Measurements from ENCODE around the gene KDM4C.

KDM4C gene

DNA sequence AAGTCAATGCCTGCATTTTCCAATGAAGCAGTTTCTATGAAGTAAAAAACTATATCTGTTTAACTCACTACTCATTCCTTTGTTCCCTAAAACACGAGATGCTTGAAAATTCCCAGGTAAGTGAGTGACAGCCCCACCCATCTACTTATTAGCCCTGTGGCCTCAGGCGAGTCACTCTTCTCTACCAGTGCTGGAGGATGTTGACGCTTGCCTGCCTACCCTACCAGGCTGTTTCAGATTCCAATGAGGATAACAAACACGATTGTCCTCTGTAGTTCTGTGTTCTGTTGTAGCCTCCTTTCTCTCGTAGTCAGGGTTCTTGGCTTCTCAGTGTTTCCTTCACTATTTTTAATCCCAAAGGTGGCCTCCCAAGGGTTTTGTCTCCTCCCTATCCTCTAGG is 388.8 kb downstream of the KDM4C start:
- Histone ChIP-seq H2AFZ (ENCODE audit: low read depth, low read length) (no peak overlapping the region), H3K27me3 (ENCODE audit: insufficient read depth, low read length, poor library complexity) (no peaks in the 10 kb centered on the region), H3K4me3 (ENCODE audit: low read depth in 1 of 2, low read length in 2 of 2) (no peak overlapping the region), H3K79me2 (ENCODE audit: insufficient read depth, low read length) (no peaks in the 10 kb centered on the region), H3K9ac (ENCODE audit: low read depth, low read length) (no peak overlapping the region), H3K4me2 (ENCODE audit: insufficient read depth, low read length) (no peak overlapping the region), H3K9me3 (ENCODE audit: insufficient read depth, low read length, severe bottlenecking) (no peaks in the 10 kb centered on the region), H4K20me1 (ENCODE audit: insufficient read depth, low read length) (no peaks in the 10 kb centered on the region), H3K36me3 (ENCODE audit: insufficient read depth, low read length) (peaks cover 12% of the 10 kb centered on the region), H3K27ac (ENCODE audit: low read length) (no peak overlapping the region), H3K4me1 (ENCODE audit: insufficient read depth, low read length) (no peaks in the 10 kb centered on the region)
- no peak for ATAC-seq (ENCODE audit: insufficient read depth, low read depth)
- no peak for DNase-seq
- no peak for TF ChIP-seq EZH2 (IDR thresholded peaks at IDR 0.05; ENCODE audit: borderline replicate concordance, low read depth, low read length, severe bottlenecking)
- TF ChIP-seq CTCF (IDR thresholded peaks at IDR 0.05; ENCODE audit: borderline replicate concordance, extremely low read depth, low read length, poor library complexity, severe bottlenecking) = no peak

DNA sequence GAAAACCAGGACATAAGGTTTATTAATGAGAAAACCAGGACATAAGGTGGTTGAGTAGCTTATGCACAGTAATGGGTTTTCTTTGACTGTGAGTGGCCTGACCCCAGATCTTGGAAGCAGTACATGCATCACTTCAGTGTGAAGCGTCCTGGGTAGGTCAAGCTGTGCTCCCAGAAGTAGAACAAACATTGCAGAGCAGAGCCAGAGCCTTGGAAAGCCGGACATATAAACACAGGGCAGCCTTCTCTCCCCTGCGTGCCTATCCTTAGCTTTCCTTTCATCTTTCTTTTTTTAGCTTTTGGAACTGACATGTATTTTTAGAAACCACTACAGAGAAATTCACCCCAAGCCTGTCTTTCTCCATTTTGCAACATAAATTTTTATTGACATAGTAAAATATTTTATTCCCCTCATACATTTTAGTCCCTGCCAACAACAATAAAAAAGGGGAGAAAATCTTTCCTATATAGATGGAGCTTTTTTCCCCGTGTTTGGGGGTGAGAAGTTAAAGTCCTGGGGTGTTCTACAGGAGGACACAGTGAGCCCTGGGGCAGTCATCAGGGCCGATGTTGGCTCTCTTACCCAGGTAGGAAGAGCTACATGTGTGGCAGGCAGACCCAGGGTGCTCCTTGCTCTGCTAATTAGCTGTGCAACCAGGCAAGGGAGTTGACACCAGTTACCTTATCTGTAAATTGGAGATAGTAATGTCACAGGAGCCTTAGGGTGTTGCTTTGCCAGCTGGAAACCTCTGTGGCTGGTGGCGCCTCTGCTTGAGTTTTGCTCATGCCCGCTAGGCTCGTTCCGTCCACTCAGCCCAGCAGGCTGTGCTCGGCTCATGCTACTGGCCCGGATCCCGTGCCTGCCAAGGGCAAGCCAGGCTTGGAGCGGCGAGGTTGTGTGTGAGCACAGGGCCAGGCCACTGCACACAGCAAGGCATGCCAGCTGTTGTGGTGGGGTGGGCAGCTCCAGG is 389.6 kb downstream of the KDM4C start:
- H3K27ac ChIP-seq (ENCODE audit: low read length) = no peak overlapping the region
- DNase-seq = no peak
- no peaks in the 10 kb centered on the region for H4K20me1 ChIP-seq (ENCODE audit: insufficient read depth, low read length)
- no peaks in the 10 kb centered on the region for H3K79me2 ChIP-seq (ENCODE audit: insufficient read depth, low read length)
- no peak overlapping the region for H3K4me2 ChIP-seq (ENCODE audit: insufficient read depth, low read length)
- TF ChIP-seq EZH2 (IDR thresholded peaks at IDR 0.05; ENCODE audit: borderline replicate concordance, low read depth, low read length, severe bottlenecking) = no peak
- no peak overlapping the region for H3K4me3 ChIP-seq (ENCODE audit: low read depth in 1 of 2, low read length in 2 of 2)
- no peak overlapping the region for H2AFZ ChIP-seq (ENCODE audit: low read depth, low read length)
- no peaks in the 10 kb centered on the region for H3K4me1 ChIP-seq (ENCODE audit: insufficient read depth, low read length)
- H3K27me3 ChIP-seq (ENCODE audit: insufficient read depth, low read length, poor library complexity) = no peaks in the 10 kb centered on the region
- no peak overlapping the region for H3K9ac ChIP-seq (ENCODE audit: low read depth, low read length)
- no peak for ATAC-seq (ENCODE audit: insufficient read depth, low read depth)
- H3K9me3 ChIP-seq (ENCODE audit: insufficient read depth, low read length, severe bottlenecking) = no peaks in the 10 kb centered on the region
- H3K36me3 ChIP-seq (ENCODE audit: insufficient read depth, low read length) = peaks cover 12% of the 10 kb centered on the region

DNA sequence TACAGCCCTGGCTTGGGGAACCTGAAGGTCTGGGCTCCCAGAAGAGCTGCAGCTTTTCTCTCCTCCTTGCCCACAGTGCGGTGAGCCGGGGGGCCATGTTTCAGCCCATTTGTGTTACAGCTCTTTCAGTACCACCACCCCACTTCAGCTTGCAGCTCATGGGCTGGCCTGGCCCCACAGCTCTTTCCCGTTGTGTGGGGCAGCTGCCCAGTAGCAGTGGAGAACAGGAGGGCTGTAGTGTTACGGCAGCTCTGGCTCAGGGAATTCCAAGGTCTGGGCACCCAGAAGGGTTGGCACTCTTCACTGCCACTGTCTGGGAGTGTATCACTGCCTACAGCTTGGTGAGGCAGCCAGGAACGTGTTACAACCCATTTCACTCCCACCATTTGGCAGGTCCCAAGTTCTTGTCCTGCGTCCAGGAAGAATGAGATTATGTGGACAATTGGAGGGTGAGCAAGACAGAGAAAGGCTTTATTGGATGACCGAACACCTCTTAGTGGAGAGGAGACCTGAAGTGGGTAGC is 390.5 kb downstream of the KDM4C start:
- no peak overlapping the region for H3K27ac ChIP-seq (ENCODE audit: low read length)
- no peaks in the 10 kb centered on the region for H3K4me1 ChIP-seq (ENCODE audit: insufficient read depth, low read length)
- no peak for ATAC-seq (ENCODE audit: insufficient read depth, low read depth)
- H3K27me3 ChIP-seq (ENCODE audit: insufficient read depth, low read length, poor library complexity) = no peaks in the 10 kb centered on the region
- peaks cover 12% of the 10 kb centered on the region for H3K36me3 ChIP-seq (ENCODE audit: insufficient read depth, low read length)
- no peaks in the 10 kb centered on the region for H3K79me2 ChIP-seq (ENCODE audit: insufficient read depth, low read length)
- TF ChIP-seq EZH2 (IDR thresholded peaks at IDR 0.05; ENCODE audit: borderline replicate concordance, low read depth, low read length, severe bottlenecking) (no peak), CTCF (IDR thresholded peaks at IDR 0.05; ENCODE audit: borderline replicate concordance, extremely low read depth, low read length, poor library complexity, severe bottlenecking) (no peak)
- no peak for DNase-seq
- no peak overlapping the region for H3K4me3 ChIP-seq (ENCODE audit: low read depth in 1 of 2, low read length in 2 of 2)
- no peak overlapping the region for H3K9ac ChIP-seq (ENCODE audit: low read depth, low read length)
- no peak overlapping the region for H3K4me2 ChIP-seq (ENCODE audit: insufficient read depth, low read length)
- no peaks in the 10 kb centered on the region for H3K9me3 ChIP-seq (ENCODE audit: insufficient read depth, low read length, severe bottlenecking)
- no peak overlapping the region for H2AFZ ChIP-seq (ENCODE audit: low read depth, low read length)
- no peaks in the 10 kb centered on the region for H4K20me1 ChIP-seq (ENCODE audit: insufficient read depth, low read length)

DNA sequence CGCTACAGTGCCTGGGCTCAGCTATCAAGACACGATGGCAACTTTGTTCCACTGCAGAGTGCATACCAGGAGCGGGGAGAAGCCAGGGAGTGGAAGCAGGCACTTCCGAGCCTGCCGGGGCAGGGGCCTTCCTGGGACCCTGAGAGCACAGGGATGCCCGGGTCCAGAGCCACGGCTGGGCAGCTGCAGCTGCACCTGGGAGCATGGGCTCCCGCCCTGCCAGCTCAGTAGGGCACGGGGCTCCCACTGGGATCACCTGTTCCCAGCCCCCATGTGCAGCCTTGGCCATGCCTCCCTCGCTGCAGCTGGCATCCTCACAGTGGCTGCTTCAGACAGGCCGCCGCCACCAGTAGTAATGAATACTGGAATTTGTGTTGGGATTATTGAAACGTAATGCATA is 391.5 kb downstream of the KDM4C start:
- Histone ChIP-seq H3K9me3 (ENCODE audit: insufficient read depth, low read length, severe bottlenecking) (no peaks in the 10 kb centered on the region), H3K4me3 (ENCODE audit: low read depth in 1 of 2, low read length in 2 of 2) (no peak overlapping the region), H3K4me2 (ENCODE audit: insufficient read depth, low read length) (no peak overlapping the region), H3K4me1 (ENCODE audit: insufficient read depth, low read length) (no peaks in the 10 kb centered on the region), H2AFZ (ENCODE audit: low read depth, low read length) (no peak overlapping the region), H3K27ac (ENCODE audit: low read length) (no peak overlapping the region), H4K20me1 (ENCODE audit: insufficient read depth, low read length) (no peaks in the 10 kb centered on the region), H3K36me3 (ENCODE audit: insufficient read depth, low read length) (peaks cover 12% of the 10 kb centered on the region), H3K79me2 (ENCODE audit: insufficient read depth, low read length) (no peaks in the 10 kb centered on the region), H3K9ac (ENCODE audit: low read depth, low read length) (no peak overlapping the region), H3K27me3 (ENCODE audit: insufficient read depth, low read length, poor library complexity) (no peaks in the 10 kb centered on the region)
- no peak for TF ChIP-seq CTCF (IDR thresholded peaks at IDR 0.05; ENCODE audit: borderline replicate concordance, extremely low read depth, low read length, poor library complexity, severe bottlenecking)
- TF ChIP-seq EZH2 (IDR thresholded peaks at IDR 0.05; ENCODE audit: borderline replicate concordance, low read depth, low read length, severe bottlenecking) = no peak
- ATAC-seq (ENCODE audit: insufficient read depth, low read depth) (no peak), DNase-seq (no peak)

All from DND-41 (cell line).